Transverse colon (tissue), 4 donors: ENCODE data around the gene OR51T1. TPM values are rescaled to one million over a fixed set of nuclear protein-coding genes. Genes with fewer than 3 reads are reported as not detected.

Source experiments
- DNase-seq: peaks from one replicate; pipeline ENCODE4 v3.0.0-alpha.2; 2019
- H3K27ac ChIP-seq, 4 donors: fragments of 200-600 bp; sonication (generic); 2 replicates each; pipeline ENCODE4 v1.5.1; 2016 to 2018; ENCODE audit warnings: inconsistent platforms in 4 of 4
- H3K27me3 ChIP-seq: fragments of 200-600 bp; sonication (generic); 2 replicates; pipeline ENCODE4 v1.5.1; 2017; ENCODE audit warnings: inconsistent platforms
- H3K36me3 ChIP-seq, 4 donors: fragments of 200-600 bp; sonication (generic); 2 replicates each; pipeline ENCODE4 v1.5.1; 2017 to 2019; ENCODE audit warnings: inconsistent platforms in 4 of 4
- H3K4me1 ChIP-seq, 4 donors: fragments of 200-600 bp; sonication (generic); 2 replicates each; pipeline ENCODE4 v1.5.1; 2017 to 2020; ENCODE audit warnings: inconsistent platforms in 4 of 4
- H3K4me3 ChIP-seq, 4 donors: fragments of 200-600 bp; sonication (generic); 1 replicate in 1 of 4; 2 replicates in 3 of 4; pipeline versions ENCODE4 v1.5.1 to v1.6.1; 2017 to 2019; ENCODE audit warnings: inconsistent platforms in 4 of 4
- H3K9me3 ChIP-seq, 2 donors: fragments of 200-600 bp; sonication (generic); 2 replicates each; pipeline ENCODE4 v1.5.1; 2017 to 2019; ENCODE audit warnings: inconsistent platforms in 2 of 2
- EP300 ChIP-seq: sonication (generic); formaldehyde crosslinking; IDR thresholded peaks from one replicate; pipeline ENCODE4 v1.6.1; 2017; ENCODE audit warnings: antibody characterized with exemption, low read depth
- POLR2A ChIP-seq: fragments of 450-650 bp; IDR thresholded peaks from one replicate; pipeline ENCODE4 v1.6.1; 2016; ENCODE audit warnings: antibody characterized with exemption, mild to moderate bottlenecking, moderate library complexity
- POLR2AphosphoS5 ChIP-seq, 3 donors: sonication (generic); formaldehyde crosslinking; IDR thresholded peaks; one replicate each; pipeline ENCODE4 v1.6.1; 2016; ENCODE audit warnings: antibody characterized with exemption in 3 of 3
- WGBS, 2 donors: methylation state at CpG; one replicate each; pipeline ENCODE4 v1.1.5; 2018; ENCODE audit warnings: low coverage in 1 of 2; 5-methylcytosine and 5-hydroxymethylcytosine counted together
- in situ Hi-C, 4 donors: fragments of 200-750 bp; cut with MboI; loops; one replicate each; pipeline versions ENCODE4 v1.15.0 to v1.15.1; 2017; ENCODE audit warnings: low sequenced_read_pairs in 3 of 4, low pct_ligation_motif_present in 1 of 4, low pct_unique_long_range_greater_than_20kb in 1 of 4
- intact Hi-C: fragments of 100-400 bp; cut with DNase I; formaldehyde crosslinking; loops from one replicate; pipeline ENCODE4 v1.15.1; 2023; ENCODE audit warnings: low total_unique reads
- total RNA-seq, 4 donors: library from RNA; depleted of rRNA; stranded (reverse); fragments of >200 nt; gene quantifications; one replicate each; pipeline ENCODE4 v1.1.0, GENCODE V29; 2016
- TF ChIP-seq, protein P1 (sequence below), 5 experiments: fragments of 200-600 bp in 3 of 5; fragments of 450-650 bp in 2 of 5; sonication (generic) in 3 of 5; IDR thresholded peaks; 1 replicate in 2 of 5; 2 replicates in 3 of 5; pipeline ENCODE4 v1.5.1; 2016 to 2017; ENCODE audit warnings: antibody characterized with exemption in 5 of 5, inconsistent platforms in 3 of 5, mild to moderate bottlenecking in 2 of 5, moderate library complexity in 1 of 5

The OR51T1 gene
- total RNA-seq, 4 donors from 2014 or later: not detected

DNA sequence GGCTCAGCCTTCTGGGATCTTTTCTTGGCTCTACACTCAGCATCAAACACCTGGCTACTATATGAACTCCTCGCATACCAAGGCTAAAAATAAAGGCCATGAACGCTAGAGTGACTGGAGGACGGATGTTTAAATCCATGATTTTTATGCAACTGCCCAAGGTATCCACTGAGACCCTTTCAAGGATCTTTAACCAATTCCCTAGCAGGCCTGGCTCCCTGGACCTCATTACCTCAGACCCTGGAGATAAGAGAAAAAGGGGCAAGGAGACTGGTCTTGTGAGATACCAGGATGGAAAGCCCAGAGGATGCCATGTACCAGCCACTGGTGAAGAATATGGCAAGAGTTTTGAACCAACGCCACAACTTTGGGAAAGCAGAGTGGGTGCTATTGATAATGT, 37.5 kb downstream of the OR51T1 start, which contains the start of gene OR51G2:
Gene OR51G2 (minus strand): TSS at position 101 of the 400 bp plus-strand sequence. CDS start 3,687 bp downstream, outside the sequence.
- in situ Hi-C loops (loop anchor here in 1 of 4 donors (25.0 kb wide), 1 partner anchor 93 kb away; no protein-coding TSS in a partner anchor), intact Hi-C loops (no loop called here)
- no peaks in the 10 kb centered on the region for H3K36me3 ChIP-seq
- TF ChIP-seq EP300 (no peak), POLR2AphosphoS5 (IDR thresholded peaks at IDR 0.05) (no peak), POLR2A (no peak)
- TF ChIP-seq, protein P1, sequence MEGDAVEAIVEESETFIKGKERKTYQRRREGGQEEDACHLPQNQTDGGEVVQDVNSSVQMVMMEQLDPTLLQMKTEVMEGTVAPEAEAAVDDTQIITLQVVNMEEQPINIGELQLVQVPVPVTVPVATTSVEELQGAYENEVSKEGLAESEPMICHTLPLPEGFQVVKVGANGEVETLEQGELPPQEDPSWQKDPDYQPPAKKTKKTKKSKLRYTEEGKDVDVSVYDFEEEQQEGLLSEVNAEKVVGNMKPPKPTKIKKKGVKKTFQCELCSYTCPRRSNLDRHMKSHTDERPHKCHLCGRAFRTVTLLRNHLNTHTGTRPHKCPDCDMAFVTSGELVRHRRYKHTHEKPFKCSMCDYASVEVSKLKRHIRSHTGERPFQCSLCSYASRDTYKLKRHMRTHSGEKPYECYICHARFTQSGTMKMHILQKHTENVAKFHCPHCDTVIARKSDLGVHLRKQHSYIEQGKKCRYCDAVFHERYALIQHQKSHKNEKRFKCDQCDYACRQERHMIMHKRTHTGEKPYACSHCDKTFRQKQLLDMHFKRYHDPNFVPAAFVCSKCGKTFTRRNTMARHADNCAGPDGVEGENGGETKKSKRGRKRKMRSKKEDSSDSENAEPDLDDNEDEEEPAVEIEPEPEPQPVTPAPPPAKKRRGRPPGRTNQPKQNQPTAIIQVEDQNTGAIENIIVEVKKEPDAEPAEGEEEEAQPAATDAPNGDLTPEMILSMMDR (IDR thresholded peaks at IDR 0.05): no peak
- H3K27me3 ChIP-seq: no peaks in the 10 kb centered on the region
- no peaks in the 10 kb centered on the region for H3K4me1 ChIP-seq
- no peaks in the 10 kb centered on the region for H3K9me3 ChIP-seq
- no peak within 1 kb of the TSS for H3K27ac ChIP-seq
- H3K4me3 ChIP-seq: no peak within 1 kb of the TSS
- DNase-seq: no peak
- WGBS, 2 donors: 10 to 81% methylated on average over 1 to 4 of the region's 4 CpGs

DNA sequence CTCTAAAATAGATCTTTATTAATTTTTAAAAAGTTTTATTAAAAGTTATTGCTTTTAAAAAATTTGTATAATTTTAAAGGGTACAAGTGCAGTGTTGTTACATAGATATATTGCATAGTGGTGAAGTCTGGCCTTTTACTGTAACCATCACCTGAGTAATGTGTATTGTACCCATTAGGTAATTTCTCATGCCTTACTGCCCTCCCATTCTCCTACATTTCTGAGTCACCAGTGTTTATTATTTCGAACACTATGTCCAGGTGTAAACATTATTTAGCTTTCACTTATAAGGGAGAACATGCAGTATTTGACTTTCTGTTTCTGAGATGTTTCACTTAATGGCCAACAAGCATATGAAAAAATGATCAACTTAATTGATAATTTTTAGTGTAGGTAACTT, 40.1 kb downstream of the OR51T1 start:
- no peaks in the 10 kb centered on the region for H3K27me3 ChIP-seq
- H3K4me1 ChIP-seq: no peaks in the 10 kb centered on the region
- DNase-seq: no peak
- no peak overlapping the region for H3K4me3 ChIP-seq
- H3K36me3 ChIP-seq: no peaks in the 10 kb centered on the region
- H3K9me3 ChIP-seq: no peaks in the 10 kb centered on the region
- in situ Hi-C loops (loop anchor here in 1 of 4 donors (25.0 kb wide), 1 partner anchor 91 kb away; no protein-coding TSS in a partner anchor), intact Hi-C loops (no loop called here)
- no peak overlapping the region for H3K27ac ChIP-seq
- TF ChIP-seq, protein P1 (IDR thresholded peaks at IDR 0.05): no peak
- TF ChIP-seq EP300 (no peak), POLR2A (no peak), POLR2AphosphoS5 (IDR thresholded peaks at IDR 0.05) (no peak)
- WGBS, 2 donors: 65 to 68% methylated on average over 1 of the region's 1 CpG

DNA sequence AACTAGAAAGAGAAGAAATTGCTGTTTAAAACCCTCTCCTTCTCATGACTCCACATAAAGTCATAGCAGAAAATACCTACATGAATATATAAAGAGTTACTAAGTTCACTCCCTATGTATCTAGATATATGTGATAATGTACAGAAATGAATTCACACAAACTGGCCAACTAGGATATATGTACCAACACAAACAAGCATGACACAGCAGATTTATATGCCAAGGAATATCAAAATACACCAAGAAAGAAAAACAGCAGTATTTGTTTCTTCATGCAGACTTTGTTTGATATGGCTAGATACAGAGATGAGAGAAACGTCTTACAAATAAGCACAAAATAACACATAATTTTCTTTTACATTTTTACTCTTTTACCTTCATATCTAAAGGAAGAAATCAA, 40.6 kb downstream of the OR51T1 start:
- DNase-seq: no peak
- no peaks in the 10 kb centered on the region for H3K4me1 ChIP-seq
- WGBS, 2 donors: 62 to 65% methylated on average over 1 of the region's 1 CpG
- TF ChIP-seq, protein P1 (IDR thresholded peaks at IDR 0.05): no peak
- no peak for TF ChIP-seq EP300
- TF ChIP-seq POLR2AphosphoS5 (IDR thresholded peaks at IDR 0.05): no peak
- no peak for TF ChIP-seq POLR2A
- H3K4me3 ChIP-seq: no peak overlapping the region
- no peak overlapping the region for H3K27ac ChIP-seq
- H3K9me3 ChIP-seq: no peaks in the 10 kb centered on the region
- in situ Hi-C loops (loop anchor here in 1 of 4 donors (25.0 kb wide), 1 partner anchor 90 kb away; no protein-coding TSS in a partner anchor), intact Hi-C loops (no loop called here)
- H3K36me3 ChIP-seq: no peaks in the 10 kb centered on the region
- H3K27me3 ChIP-seq: no peaks in the 10 kb centered on the region

DNA sequence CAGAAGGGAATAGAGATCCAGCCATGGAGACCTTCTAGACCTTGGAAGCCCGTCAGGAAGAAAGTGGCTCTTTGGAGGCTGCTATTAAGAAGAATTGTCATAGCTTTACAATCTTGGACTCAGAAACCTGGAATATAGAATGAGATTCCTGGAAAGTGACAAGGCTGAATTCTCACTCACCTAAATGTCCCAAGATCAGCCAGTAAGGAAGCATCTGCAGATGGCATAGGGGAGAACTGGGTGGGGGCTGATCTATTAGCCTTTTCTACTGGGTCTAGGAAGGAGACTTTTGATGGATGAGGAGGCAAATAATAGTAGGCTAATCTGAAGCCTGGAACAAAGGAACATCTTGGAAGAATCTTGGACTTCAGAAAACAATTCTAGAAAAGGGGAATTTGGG, 42.5 kb downstream of the OR51T1 start, which contains the start of gene OR51G1:
Gene OR51G1 (minus strand): TSS at position 101 of the 400 bp plus-strand sequence. CDS start 0 bp downstream, at position 101.
- Histone ChIP-seq H3K27ac (no peak within 1 kb of the TSS), H3K4me1 (no peaks in the 10 kb centered on the region), H3K4me3 (no peak within 1 kb of the TSS), H3K27me3 (no peaks in the 10 kb centered on the region), H3K9me3 (no peaks in the 10 kb centered on the region), H3K36me3 (no peaks in the 10 kb centered on the region)
- TF ChIP-seq POLR2AphosphoS5 (IDR thresholded peaks at IDR 0.05) (no peak), POLR2A (no peak), EP300 (no peak)
- TF ChIP-seq, protein P1 (IDR thresholded peaks at IDR 0.05): no peak
- DNase-seq: no peak
- intact Hi-C loops: no loop called here
- in situ Hi-C loops: loop anchor here in 1 of 4 donors (25.0 kb wide), 1 partner anchor 88 kb away; no protein-coding TSS in a partner anchor
- 86 to 88% methylated on average over 1 of the region's 1 CpG for WGBS, 2 donors
